ENCODE data around the gene FNBP1. TPM values are rescaled to one million over a fixed set of nuclear protein-coding genes. Genes with fewer than 3 reads are reported as not detected.

FNBP1 gene
- total RNA-seq, 1 donor from 2014 or later: 34.9 TPM

GRCh38 chr9:129906298-129906697 is 136.7 kb downstream of the FNBP1 start:
- Mint-ChIP-seq H3K27me3 (ENCODE audit: insufficient read depth, low read depth) (peaks cover 2% of the 10 kb centered on the region), H3K36me3 (peaks cover 21% of the 10 kb centered on the region), H3K4me1 (peaks cover 16% of the 10 kb centered on the region), H3K4me3 (no peak overlapping the region), H3K27ac (no peak overlapping the region), H3K9me3 (no peaks in the 10 kb centered on the region)
- Histone ChIP-seq H3K27ac (no peak overlapping the region), H3K9me3 (ENCODE audit: low read depth) (no peaks in the 10 kb centered on the region), H3K9ac (no peak overlapping the region), H3K4me1 (peaks cover 3% of the 10 kb centered on the region), H3K4me3 (no peak overlapping the region), H4K20me1 (ENCODE audit: low read depth) (no peaks in the 10 kb centered on the region), H3F3A (ENCODE audit: low read depth) (no peaks in the 10 kb centered on the region), H3K27me3 (no peaks in the 10 kb centered on the region), H2AFZ (replicated peaks) (no peak overlapping the region), H3K4me2 (no peak overlapping the region), H3K79me2 (ENCODE audit: low read depth) (no peaks in the 10 kb centered on the region), H3K36me3 (no peaks in the 10 kb centered on the region)
- TF ChIP-seq EZH2 (IDR thresholded peaks at IDR 0.05) (no peak), CTCF (IDR thresholded peaks at IDR 0.05) (no peak), EZH2phosphoT487 (IDR thresholded peaks at IDR 0.05) (no peak)
- no peak for DNase-seq (ENCODE audit: low spot score)

- TF ChIP-seq EZH2 (IDR thresholded peaks at IDR 0.05) (no peak), EZH2phosphoT487 (IDR thresholded peaks at IDR 0.05) (no peak), CTCF (IDR thresholded peaks at IDR 0.05) (no peak)
- no peak overlapping the region for H3K27ac ChIP-seq
- H3K36me3 ChIP-seq: no peaks in the 10 kb centered on the region
- H3K27ac Mint-ChIP-seq: no peak overlapping the region
- H3K27me3 Mint-ChIP-seq (ENCODE audit: insufficient read depth, low read depth): peaks cover 2% of the 10 kb centered on the region
- H3K79me2 ChIP-seq (ENCODE audit: low read depth): no peaks in the 10 kb centered on the region
- no peak overlapping the region for H3K4me3 Mint-ChIP-seq
- no peak overlapping the region for H3K9ac ChIP-seq
- peaks cover 3% of the 10 kb centered on the region for H3K4me1 ChIP-seq
- H4K20me1 ChIP-seq (ENCODE audit: low read depth): no peaks in the 10 kb centered on the region
- H3F3A ChIP-seq (ENCODE audit: low read depth): no peaks in the 10 kb centered on the region
- H3K9me3 Mint-ChIP-seq: no peaks in the 10 kb centered on the region
- no peak overlapping the region for H3K4me3 ChIP-seq
- H3K4me1 Mint-ChIP-seq: peaks cover 10% of the 10 kb centered on the region
- H2AFZ ChIP-seq (replicated peaks): no peak overlapping the region
- no peak overlapping the region for H3K4me2 ChIP-seq
- no peaks in the 10 kb centered on the region for H3K27me3 ChIP-seq
- no peak for DNase-seq (ENCODE audit: low spot score)
- no peaks in the 10 kb centered on the region for H3K9me3 ChIP-seq (ENCODE audit: low read depth)
- H3K36me3 Mint-ChIP-seq: peaks cover 23% of the 10 kb centered on the region
Observed at GRCh38 chr9:129904734-129905133, 138.3 kb downstream of the FNBP1 start.

- Histone ChIP-seq H3F3A (ENCODE audit: low read depth) (no peaks in the 10 kb centered on the region), H3K9me3 (ENCODE audit: low read depth) (no peaks in the 10 kb centered on the region), H3K4me2 (no peak overlapping the region), H2AFZ (replicated peaks) (no peak overlapping the region), H3K9ac (no peak overlapping the region), H4K20me1 (ENCODE audit: low read depth) (no peaks in the 10 kb centered on the region), H3K79me2 (ENCODE audit: low read depth) (no peaks in the 10 kb centered on the region), H3K4me3 (no peak overlapping the region), H3K27ac (no peak overlapping the region), H3K4me1 (no peaks in the 10 kb centered on the region), H3K27me3 (no peaks in the 10 kb centered on the region), H3K36me3 (no peaks in the 10 kb centered on the region)
- TF ChIP-seq CTCF (IDR thresholded peaks at IDR 0.05): no peak
- TF ChIP-seq EZH2phosphoT487 (IDR thresholded peaks at IDR 0.05): no peak
- TF ChIP-seq EZH2 (IDR thresholded peaks at IDR 0.05): no peak
- peaks cover 2% of the 10 kb centered on the region for H3K4me1 Mint-ChIP-seq
- H3K4me3 Mint-ChIP-seq: no peak overlapping the region
- DNase-seq (ENCODE audit: low spot score): no peak
- H3K27ac Mint-ChIP-seq: no peak overlapping the region
- H3K27me3 Mint-ChIP-seq (ENCODE audit: insufficient read depth, low read depth): peaks cover 9% of the 10 kb centered on the region
- peaks cover 29% of the 10 kb centered on the region for H3K36me3 Mint-ChIP-seq
- no peaks in the 10 kb centered on the region for H3K9me3 Mint-ChIP-seq
Observed at GRCh38 chr9:129902740-129903134, 140.3 kb downstream of the FNBP1 start.
